ENCODE results near the gene SMYD5. TPM values are rescaled to one million over a fixed set of nuclear protein-coding genes. Genes with fewer than 3 reads are reported as not detected.
A peak's percentile ranks its signal among the peaks of the same experiment; 100 is the strongest.

SMYD5 gene
- total RNA-seq, 6 experiments from 2014 or later, result 5.3 to 12.2 (median 9.4) TPM

DNA sequence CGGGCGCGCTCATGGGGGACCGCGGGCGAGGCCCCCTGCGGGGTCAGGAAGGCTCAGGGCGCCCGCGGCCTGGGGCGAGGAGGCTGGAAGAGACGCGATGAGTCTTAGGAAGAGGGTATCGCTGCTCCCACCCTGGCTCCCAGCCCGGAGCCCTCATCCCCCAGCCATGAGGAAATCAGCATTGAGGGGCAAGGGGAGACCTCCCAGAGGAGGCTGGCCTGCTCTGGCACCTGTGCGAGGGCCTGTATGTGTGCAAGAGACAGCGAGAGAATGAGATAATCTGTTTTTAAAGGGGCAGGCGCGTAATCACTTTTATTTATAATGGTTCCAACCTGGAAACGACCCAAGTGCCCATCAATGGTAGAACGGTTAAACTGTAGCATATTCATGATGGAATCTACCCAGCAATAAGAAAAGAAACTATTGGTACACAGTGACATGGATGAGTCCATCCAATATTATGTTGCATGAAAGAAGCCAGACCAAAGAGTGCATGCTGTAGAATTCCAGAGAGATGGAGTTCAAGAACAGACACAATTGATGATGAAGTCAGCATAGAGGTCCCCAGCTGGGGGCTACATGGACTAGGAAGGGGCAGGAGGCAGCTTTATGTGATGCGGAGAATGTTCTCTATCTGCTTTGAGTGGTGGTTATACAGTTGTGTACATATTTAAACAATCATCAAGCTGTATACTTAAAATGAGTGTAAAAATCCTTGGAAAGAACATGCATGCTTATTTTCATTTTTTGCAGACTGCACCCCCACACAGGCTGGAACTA lies 55.8 kb downstream of the SMYD5 start:
- H3K4me3 ChIP-seq, result peak overlapping the region in 1 of 3 donors; percentile 24
- H3K4me1 ChIP-seq, result peaks cover 0 to 6% (median 0%) of the 10 kb centered on the region in 4 donors
- H3K27me3 ChIP-seq, result peaks cover 0 to 6% of the 10 kb centered on the region in 2 donors
- no peak for TF ChIP-seq POLR2A (IDR thresholded peaks at IDR 0.05)
- TF ChIP-seq, protein P1, sequence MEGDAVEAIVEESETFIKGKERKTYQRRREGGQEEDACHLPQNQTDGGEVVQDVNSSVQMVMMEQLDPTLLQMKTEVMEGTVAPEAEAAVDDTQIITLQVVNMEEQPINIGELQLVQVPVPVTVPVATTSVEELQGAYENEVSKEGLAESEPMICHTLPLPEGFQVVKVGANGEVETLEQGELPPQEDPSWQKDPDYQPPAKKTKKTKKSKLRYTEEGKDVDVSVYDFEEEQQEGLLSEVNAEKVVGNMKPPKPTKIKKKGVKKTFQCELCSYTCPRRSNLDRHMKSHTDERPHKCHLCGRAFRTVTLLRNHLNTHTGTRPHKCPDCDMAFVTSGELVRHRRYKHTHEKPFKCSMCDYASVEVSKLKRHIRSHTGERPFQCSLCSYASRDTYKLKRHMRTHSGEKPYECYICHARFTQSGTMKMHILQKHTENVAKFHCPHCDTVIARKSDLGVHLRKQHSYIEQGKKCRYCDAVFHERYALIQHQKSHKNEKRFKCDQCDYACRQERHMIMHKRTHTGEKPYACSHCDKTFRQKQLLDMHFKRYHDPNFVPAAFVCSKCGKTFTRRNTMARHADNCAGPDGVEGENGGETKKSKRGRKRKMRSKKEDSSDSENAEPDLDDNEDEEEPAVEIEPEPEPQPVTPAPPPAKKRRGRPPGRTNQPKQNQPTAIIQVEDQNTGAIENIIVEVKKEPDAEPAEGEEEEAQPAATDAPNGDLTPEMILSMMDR (IDR thresholded peaks at IDR 0.05), result no peak
- intact Hi-C loops (cut with DNase I), result no loop called here
- 31% methylated on average over 18 of the region's 22 CpGs for WGBS (ENCODE audit: insufficient coverage, low coverage, low lambda C conversion rate, missing lambda C conversion rate)
- DNase-seq (no peak), ATAC-seq (no peak)
- H3K27ac ChIP-seq, result no peak overlapping the region
- H3K9me3 ChIP-seq, result no peaks in the 10 kb centered on the region
- no peaks in the 10 kb centered on the region for H3K36me3 ChIP-seq

DNA sequence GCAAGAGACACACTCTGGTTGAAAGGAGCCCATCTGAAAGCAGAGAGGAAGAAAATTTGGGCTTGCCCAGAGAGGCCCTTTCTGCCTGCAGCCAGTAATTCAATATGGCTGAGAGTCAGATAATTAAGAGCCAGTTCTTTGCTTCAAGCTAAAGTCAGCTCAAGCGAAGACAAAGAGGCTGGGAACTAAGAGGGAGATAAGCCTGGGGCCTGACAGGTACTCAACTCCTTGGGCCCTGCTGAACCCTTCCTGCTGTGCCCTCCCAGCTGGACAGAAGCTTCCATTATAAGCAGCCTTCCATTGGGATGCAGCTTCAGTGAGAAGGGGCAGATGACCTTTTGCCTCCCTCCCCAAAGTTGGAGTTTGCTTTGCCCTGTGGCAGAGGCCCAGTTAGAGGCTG lies 58.2 kb downstream of the SMYD5 start:
- no peak overlapping the region for H3K27ac ChIP-seq
- no peaks in the 10 kb centered on the region for H3K36me3 ChIP-seq
- no peak for DNase-seq
- no peak overlapping the region for H3K4me3 ChIP-seq
- no peaks in the 10 kb centered on the region for H3K9me3 ChIP-seq
- TF ChIP-seq, protein P1 (IDR thresholded peaks at IDR 0.05), result no peak
- no peak for TF ChIP-seq POLR2A (IDR thresholded peaks at IDR 0.05)
- peaks cover 0 to 6% of the 10 kb centered on the region in 2 donors for H3K27me3 ChIP-seq
- 83% methylated on average over 1 of the region's 1 CpG for WGBS (ENCODE audit: insufficient coverage, low coverage, low lambda C conversion rate, missing lambda C conversion rate)
- peaks cover 0 to 6% (median 0%) of the 10 kb centered on the region in 4 donors for H3K4me1 ChIP-seq
- no peak for ATAC-seq
- intact Hi-C loops (cut with DNase I), result no loop called here

Other genes with a start within 250 kb of the SMYD5 start
- gene SFXN5, start 142.5 kb upstream of the SMYD5 start, total RNA-seq, result 10 to 100 TPM; 33.1 to 73.4 (median 56.6) TPM
- 10 to 100 TPM in 3 of 6 experiments, 1 to 10 TPM in 3; 4.5 to 12.7 (median 9.0) TPM for gene RAB11FIP5, start 101.3 kb upstream of the SMYD5 start, total RNA-seq
- not detected for gene NOTO, start 11.7 kb upstream of the SMYD5 start, total RNA-seq
- 10 to 100 TPM; 17.8 to 26.1 (median 22.5) TPM for gene PRADC1, start 19.0 kb downstream of the SMYD5 start, total RNA-seq
- gene CCT7, start 20.1 kb downstream of the SMYD5 start, total RNA-seq, result 100 to 1,000 TPM in 3 of 6 experiments, 10 to 100 TPM in 3; 83.5 to 131 (median 99.4) TPM
- gene FBXO41, start 70.2 kb downstream of the SMYD5 start, total RNA-seq, result under 1 TPM; 0.13 to 0.65 (median 0.38) TPM
- gene EGR4, start 79.3 kb downstream of the SMYD5 start, total RNA-seq, result not detected
- gene ALMS1, start 171.6 kb downstream of the SMYD5 start, total RNA-seq, result 1 to 10 TPM; 5.0 to 9.3 (median 6.0) TPM

Measured in right lobe of liver (tissue), 6 donors.